ENCODE data around the gene CMTR1. TPM values are rescaled to one million over a fixed set of nuclear protein-coding genes. Genes with fewer than 3 reads are reported as not detected.

CMTR1 gene
- polyA plus RNA-seq, 3 donors: 44.0 to 53.5 (median 52.5) TPM

DNA sequence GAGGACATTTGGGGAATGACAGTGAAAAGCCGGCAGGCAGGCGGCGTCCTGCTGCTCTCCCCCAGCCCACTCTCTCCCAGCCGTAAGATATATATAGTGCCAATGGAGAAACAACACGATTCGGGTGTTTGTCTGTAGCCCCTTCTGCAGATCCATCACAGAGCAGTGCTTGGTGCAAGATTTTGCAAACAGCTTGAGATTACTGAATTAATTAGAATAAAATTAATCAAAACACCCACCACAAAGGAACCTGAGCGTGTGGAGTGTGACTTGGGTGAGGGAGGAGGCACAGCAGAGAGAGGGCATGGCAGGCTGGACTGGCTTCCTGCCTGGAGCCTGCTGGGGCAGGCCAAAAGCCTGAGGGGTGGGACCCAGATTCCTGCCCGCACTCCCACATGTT, 95.5 kb downstream of the CMTR1 start:
- DNase-seq: no peak

GRCh38 chr6:37530297-37530696, 97.3 kb downstream of the CMTR1 start:
- no peak for DNase-seq

- DNase-seq: no peak
Measured at GRCh38 chr6:37531026-37531425, 98.0 kb downstream of the CMTR1 start.

Other genes starting within 250 kb of the CMTR1 start
- gene TBC1D22B, start 175.4 kb upstream of the CMTR1 start, polyA plus RNA-seq (ENCODE audit: insufficient read length in 3 of 3): 10 to 100 TPM; 14.4 to 15.6 (median 14.6) TPM
- 1 to 10 TPM; 1.4 to 1.6 (median 1.5) TPM for gene TMEM217, start 175.1 kb upstream of the CMTR1 start, polyA plus RNA-seq (ENCODE audit: insufficient read length in 3 of 3)
- 10 to 100 TPM; 26.6 to 31.2 (median 27.7) TPM for gene RNF8, start 79.2 kb upstream of the CMTR1 start, polyA plus RNA-seq (ENCODE audit: insufficient read length in 3 of 3)
- 10 to 100 TPM; 23.4 to 31.2 (median 29.6) TPM for gene CCDC167, start 66.7 kb downstream of the CMTR1 start, polyA plus RNA-seq (ENCODE audit: insufficient read length in 3 of 3)

Data from renal pelvis (tissue), 4 donors.